Endothelial cell of hepatic sinusoid (primary cell): ENCODE measurements around the gene PCSK5.
"Not testable (repeated sequence)": the region's sequence is repeated elsewhere in the genome, so short reads cannot be mapped to it uniquely, and the experiment has no call there.

Experiments
- in situ Hi-C: cut with HindIII; loops from 2 replicates; pipeline ENCODE4 v1.10.0; 2017; ENCODE audit warnings: low sequenced_read_pairs

The PCSK5 gene

DNA sequence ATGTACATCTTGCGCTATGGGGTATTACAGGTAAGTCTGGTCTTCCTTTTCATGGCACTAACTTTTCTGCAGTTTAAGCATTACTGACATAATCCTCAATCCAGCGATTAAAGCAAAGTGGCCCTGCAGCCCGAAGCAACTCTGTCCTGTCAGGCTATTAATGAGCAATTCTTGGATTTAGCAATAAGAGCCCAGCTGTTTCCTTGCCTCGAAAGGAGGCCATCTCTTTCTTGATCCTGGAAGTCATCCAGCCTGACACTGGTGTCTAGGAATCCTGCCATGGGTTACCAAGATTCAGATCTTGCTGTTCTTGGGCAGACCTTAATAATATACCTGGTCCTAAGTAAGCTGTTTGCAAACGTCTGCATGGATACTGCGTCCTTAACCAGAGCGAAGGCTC, 401.8 kb downstream of the PCSK5 start:
- in situ Hi-C loops, result loop anchor here (25.0 kb wide), 1 partner anchor 1030 kb away; no protein-coding TSS in a partner anchor

DNA sequence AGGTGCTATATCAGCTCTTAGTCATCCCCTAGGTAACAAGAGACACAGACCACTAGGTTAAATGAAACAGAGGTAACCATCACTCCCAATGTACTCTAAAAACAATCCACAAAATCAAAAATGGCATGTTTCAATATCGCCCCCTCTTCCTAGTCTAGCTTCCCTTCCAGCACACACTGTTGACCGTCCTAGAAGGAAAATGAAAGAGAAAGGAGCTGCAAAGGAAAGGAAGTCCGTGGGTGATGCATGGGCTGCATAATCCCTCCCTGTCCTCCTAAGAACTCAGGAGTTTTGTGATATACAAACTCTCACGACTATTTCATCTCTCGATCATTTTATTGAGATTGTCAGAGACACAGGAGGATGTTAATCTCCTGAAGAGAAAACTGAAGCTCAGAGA, 402.2 kb downstream of the PCSK5 start:
- in situ Hi-C loops, result loop anchor here (25.0 kb wide), 1 partner anchor 1030 kb away; no protein-coding TSS in a partner anchor

DNA sequence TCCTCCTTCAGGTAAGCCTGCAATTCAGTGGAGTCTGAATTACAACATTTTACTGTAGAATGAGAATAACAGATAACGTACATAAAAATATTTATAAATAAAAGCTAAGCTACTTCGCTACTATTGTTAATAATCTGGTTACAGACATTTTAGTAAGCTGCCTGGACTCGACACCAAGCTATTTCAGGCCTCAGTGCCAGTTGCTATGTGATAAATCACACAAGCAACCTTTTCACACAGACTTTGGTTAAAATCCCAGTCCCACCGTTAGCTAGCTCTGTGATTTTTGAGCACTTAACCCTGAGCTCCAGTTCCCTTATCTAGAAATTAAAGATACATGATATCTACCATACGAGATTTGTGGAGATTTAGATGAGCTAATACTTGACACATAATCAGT, 403.8 kb downstream of the PCSK5 start:
- in situ Hi-C loops, result loop anchor here (25.0 kb wide), 1 partner anchor 1032 kb away; no protein-coding TSS in a partner anchor

DNA sequence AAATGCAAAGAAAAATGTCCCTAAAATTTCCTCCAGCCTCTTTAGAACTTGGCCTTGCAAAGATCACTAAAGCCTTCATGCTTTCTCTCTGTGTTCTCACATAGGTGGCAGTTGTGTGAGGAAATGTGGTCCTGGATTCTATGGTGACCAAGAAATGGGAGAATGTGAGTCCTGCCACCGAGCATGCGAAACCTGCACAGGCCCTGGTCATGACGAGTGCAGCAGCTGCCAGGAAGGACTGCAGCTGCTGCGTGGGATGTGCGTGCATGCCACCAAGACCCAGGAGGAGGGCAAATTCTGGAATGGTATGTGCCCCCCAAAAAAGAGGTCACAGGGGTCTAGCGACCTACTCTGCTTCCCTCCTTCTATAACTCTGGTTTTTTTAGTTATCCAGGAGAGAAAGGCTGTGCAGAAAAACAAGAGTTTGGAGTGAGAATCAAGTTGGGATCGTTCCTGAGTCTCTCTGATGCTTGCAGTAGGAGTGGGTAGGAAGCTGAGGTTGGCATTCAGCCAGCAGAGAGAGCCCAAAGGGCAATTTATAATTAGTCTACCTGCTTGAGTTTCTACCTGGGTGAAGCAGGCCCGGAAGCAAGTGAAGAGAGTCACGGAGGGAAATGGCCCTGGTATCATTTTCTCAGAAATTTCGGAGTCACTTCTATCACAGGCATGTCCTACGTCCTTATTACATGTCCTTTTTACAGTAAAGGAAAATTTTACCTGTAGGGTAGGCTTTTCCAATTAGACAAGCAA, 406.3 kb downstream of the PCSK5 start:
- in situ Hi-C loops, result loop anchor here (25.0 kb wide), 1 partner anchor 1034 kb away; no protein-coding TSS in a partner anchor

DNA sequence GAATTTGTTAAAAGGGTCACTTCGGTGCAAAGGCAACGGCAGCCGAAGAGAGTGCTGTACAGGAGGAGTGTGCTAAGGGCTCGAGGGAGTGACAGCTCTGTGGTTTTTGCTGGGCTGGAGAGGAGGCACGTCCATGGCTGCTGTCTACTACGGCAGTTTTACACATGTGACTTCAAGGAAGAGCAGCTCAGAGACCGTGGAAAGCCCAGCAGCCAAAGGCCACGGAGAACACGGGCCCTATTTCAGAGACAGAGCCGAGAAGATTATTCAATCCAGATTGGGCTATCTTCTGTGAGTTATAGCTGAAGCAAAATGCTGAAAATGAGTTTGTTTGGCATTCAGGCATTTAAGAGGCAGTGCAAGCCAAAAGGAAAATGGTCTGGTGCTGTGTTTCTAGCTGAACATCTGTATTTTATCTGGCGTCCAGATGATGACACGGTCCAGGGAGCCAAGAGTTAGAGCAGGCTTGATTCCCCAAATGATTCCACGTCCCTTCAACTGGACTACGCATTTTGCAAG, 407.3 kb downstream of the PCSK5 start:
- in situ Hi-C loops, result loop anchor here (25.0 kb wide), 1 partner anchor 1035 kb away; no protein-coding TSS in a partner anchor

DNA sequence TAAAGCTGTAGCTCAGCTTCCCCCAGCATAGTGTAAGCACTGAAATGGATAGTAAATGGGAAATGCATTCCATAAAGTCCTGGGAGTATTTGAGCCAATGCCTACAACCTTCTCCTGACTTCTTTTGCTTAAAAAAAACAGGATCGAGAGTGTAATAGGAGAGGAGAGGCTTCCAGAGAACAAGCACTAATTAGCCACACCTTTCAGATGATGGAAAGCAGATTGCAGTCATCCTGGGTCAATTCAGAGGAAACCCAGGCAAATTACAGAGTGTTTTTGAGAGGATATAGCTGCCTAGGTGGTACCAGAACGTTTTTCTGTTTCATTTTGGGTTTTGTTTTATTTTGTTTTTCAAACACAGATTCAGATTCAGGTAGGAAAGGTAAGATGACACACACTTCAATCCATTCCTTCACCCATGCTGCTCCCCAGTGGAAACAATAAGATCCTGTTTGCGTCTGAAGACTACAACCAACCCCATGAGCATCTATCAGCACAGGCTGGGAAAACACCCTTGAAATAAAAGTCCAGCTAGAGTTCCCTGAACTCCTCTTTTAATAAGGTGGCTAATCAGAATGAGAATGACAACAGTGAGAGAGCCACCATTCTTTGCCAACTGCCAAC, 408.2 kb downstream of the PCSK5 start:
- in situ Hi-C loops, result loop anchor here (25.0 kb wide), 1 partner anchor 1036 kb away; no protein-coding TSS in a partner anchor

DNA sequence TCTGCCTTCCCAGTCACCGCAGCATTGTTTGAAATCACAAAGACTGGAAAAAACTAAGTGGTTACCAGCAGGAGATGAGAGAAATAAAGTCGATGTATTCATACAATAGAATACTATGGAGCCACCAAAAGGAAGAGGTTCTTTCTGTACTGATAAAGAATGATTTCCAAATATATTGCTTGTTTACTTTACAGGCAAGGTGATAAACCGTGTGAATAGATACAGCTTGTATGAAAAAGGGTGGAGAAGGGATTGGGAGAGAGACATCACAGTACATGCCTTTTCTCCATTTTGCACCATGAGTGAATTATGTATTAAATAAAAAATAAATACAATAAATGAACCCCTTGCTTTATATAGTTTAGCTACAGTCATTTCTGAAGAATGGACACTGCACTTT, 412.1 kb downstream of the PCSK5 start:
- in situ Hi-C loops, result no loop called here

DNA sequence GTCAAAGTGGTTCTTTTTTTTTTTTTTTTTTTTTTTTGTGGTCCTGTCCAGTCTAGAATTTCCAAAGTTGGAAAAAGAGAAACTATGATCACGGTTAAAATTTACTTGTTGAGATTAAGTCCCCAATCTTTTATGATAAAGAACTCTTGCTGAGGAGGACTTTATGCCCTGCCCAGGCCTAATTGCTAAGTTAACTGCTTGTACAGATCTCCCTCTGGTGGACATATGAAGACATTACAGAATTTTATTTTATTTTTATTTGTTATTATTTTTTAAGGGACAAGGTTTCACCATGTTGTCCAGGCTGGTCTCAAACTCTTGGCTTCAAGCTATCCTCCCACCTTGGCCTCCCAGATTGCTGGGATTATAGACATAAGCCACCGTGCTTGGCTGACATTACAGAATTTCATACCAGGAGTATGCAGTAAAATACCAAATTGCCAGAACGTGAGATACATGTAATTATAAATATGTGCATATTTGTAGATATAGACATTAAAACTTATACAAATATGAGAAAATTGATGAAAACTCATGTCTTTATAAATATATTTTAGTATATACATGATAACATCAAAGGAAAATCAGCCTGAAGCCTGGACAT, 412.6 kb downstream of the PCSK5 start:
- in situ Hi-C loops, result no loop called here

DNA sequence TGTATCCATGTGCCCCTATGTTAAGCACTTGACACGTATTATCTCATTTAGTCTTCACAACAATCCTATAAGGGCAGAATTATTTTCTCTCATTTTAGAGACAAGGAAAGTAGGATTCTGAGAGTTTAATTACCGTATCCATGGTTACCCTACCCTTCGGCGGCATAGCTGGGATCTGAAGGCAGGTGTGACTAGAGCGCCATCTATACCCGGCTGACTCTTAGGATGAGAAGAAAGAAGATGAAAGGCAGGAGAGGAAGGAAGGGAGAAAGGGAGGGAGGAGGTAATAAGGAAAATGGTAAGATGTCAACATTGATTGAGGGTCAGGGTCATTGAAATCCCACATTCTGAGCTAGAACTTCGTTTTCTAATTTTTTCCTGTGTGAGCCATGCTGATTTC, 416.6 kb downstream of the PCSK5 start:
- in situ Hi-C loops, result not testable (repeated sequence)

DNA sequence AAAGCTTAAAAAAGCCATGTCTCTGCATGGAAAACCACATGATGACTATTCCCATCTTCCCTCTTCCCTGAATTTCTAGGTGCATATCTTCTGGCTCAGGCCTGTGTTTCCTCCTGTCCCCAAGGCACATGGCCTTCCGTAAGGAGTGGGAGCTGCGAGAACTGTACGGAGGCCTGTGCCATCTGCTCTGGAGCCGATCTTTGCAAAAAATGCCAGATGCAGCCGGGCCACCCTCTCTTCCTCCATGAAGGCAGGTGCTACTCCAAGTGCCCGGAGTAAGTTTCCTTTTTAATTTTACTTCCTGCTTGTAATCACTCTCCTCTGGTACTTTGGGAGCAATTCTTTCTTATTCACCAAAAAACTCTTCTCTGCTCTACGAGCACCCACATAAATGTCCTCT, 420.1 kb downstream of the PCSK5 start:
- in situ Hi-C loops, result no loop called here

DNA sequence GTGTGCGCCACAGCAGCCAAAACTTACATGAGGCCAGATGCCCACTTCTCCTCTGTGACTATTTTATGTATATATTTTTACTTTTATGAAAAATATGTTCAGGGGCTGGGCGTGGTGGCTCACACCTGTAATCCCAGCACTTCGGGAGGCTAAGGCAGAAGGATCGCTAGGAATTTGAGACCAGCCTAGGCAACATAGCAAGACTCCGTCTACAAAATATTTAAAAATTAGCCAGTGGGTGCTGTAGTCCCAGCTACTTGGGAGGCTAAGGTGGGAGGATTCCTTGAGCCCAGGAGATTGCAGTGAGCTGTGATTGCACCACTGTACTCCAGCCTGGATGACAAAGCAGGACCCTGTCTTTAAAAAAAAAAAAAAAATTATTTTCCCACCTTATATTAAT, 420.5 kb downstream of the PCSK5 start:
- in situ Hi-C loops, result no loop called here

DNA sequence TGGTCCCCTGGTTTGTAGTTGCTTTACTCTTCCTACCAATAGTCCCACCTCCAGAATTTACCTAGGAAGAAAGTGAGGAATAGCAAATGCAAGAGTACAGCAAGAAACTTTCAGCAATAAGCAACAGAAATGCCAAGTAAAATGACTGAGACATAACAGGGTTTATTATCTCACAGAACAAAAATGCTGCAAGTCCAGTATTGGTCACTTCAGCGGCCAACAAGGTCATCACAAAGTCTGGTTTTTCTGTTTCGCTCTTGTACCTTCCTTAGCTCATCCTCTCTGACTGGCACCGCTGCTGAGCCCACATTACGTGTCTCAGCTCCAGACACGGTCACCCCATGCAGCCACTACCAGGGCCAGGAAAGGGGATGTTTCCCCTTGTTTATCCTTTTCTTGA, 421.1 kb downstream of the PCSK5 start:
- in situ Hi-C loops, result no loop called here

DNA sequence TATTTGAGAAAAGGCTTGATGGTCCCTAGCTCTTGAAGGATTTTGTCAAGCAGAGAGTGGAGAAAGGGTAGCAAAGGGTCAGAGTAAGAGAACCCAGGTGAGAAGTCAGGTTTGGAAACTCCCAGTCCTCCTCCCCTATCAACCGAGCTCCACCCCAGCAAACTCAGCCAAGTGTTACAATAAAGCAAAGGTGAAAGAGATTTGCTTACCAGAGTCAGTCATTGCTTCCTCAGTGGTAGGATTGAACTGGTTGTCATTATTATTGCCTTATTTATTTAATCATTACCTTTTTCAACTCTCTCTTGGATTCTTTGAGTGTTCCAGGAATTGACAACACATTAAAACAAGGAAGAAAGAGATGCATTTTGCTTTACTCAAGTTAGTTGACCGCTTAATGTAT, 423.3 kb downstream of the PCSK5 start:
- in situ Hi-C loops, result no loop called here

DNA sequence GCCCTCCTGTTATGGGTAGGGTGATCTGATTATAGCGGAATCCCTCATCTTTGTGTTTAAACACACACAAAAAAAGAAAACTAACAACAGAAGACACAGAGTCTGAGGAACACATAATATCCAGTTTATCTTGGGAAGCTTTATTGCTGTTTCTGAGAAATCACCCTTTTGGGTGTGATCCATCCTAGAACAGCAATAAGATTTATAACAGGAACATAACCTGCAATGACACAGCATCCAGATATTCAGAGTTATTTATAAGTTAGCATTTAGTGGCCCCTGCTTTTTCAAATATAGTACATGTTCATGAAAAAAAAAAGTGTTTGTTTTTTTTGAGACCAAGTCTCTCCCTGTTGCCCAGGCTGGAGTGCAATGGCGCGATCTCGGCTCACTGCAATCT, 423.8 kb downstream of the PCSK5 start:
- in situ Hi-C loops, result no loop called here

DNA sequence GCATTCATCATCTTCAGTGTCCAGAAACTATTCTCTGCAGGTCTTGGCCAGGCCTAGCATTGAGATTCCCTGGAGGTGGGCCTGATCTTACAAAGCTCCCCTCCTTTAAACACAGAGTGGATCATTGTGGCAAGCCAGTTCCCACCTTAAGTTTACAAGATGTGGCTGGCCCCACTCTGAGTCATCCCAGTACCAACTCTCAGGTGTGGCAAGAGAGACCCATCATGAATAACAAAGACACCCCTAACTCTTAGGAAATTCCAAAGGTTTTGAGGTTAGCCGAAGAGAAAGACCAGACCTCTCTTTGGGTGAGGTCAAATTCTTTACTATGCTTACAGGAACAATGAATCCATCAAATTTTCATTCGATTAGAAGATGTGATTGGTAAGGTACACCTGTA, 425.6 kb downstream of the PCSK5 start:
- in situ Hi-C loops, result no loop called here

DNA sequence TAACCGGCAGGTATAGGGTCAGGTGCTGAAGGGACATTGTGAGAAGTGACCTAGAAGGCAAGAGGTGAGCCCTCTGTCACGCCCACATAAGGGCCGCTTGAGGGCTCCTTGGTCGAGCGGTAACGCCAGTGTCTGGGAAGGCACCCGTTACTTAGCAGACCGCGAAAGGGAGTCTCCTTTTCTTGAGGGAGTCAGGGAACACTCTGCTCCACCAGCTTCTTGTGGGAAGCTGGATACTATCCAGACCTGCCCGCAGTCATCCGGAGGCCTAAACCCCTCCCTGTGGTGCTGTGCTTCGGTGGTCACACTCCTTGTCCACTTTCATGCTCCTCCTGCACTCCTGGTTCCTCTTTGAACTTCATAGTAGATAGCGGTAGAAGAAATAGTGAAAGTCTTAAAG, 429.0 kb downstream of the PCSK5 start:
- in situ Hi-C loops, result not testable (repeated sequence)

DNA sequence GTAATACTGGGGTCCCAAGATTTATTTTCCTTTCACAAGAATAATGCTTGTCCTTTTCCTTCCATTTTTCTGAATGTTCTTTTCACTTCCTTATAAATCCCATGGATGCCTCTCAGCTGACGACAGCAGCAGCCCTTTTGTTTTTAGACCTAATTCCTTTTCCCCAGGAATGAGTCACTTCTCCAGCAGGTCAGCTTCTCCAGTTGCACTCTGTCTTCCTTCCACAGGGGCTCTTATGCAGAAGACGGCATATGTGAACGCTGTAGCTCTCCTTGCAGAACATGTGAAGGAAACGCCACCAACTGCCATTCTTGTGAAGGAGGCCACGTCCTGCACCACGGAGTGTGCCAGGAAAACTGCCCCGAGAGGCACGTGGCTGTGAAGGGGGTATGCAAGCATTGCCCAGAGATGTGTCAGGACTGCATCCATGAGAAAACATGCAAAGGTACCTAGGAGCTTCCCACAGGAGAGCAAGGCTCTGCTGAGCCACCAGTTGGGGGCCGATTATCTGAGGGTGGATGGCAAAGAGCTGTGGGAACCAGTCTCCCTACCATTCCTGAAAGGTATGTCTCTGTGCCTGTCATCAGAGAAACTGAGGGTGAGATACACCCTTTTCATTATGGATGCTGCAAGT, 430.8 kb downstream of the PCSK5 start:
- in situ Hi-C loops, result no loop called here

DNA sequence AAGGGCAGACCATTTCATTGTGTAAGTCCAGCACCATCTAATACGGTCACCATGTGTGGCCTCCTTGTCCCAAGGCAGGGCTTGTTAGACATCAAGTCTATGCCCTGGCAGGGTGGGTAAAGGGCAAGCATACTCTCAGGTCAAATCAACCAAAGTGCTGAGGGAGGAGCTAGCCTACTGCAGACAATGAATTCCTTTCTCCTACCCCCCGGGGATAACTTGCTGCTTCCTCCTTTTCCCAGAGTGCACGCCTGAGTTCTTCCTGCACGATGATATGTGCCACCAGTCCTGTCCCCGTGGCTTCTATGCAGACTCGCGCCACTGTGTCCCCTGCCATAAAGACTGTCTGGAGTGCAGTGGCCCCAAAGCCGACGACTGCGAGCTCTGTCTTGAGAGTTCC, 432.3 kb downstream of the PCSK5 start:
- in situ Hi-C loops, result no loop called here

DNA sequence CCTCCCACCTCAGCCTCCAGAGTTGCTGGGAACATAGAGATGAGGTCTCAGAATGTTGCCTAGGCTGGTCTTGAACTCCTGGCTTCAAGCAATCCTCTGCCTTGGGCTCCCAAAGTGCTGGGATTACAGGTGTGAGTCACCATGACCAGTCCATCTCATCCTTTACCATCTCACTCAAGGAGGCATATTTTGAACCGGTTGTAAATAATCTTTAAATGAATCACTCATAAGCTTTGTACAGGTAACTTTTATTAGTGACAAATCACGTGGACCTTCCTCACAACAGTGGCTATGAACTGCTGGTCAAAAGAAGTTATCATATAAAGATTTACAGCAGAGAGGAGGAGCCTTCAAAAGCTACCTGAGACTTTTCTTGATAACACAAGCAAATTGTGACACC, 433.0 kb downstream of the PCSK5 start:
- in situ Hi-C loops, result no loop called here

DNA sequence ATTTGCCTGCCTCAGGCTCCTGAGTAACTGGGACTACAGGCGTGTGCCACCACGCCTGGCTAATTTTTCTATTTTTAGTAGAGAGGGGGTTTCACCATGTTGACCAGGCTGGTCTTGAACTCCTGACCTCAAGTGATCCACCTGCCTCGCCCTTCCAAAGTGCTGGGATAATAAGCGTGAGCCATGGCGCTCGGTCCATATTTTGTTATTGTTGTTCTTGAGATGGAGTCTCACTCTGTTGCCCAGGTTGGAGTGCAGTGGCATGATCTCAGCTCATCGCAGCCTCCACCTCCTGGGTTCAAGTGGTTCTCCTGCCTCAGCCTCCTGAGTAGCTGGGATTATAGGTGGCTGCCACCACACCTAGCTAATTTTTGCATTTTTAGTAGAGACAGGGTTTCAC, 433.6 kb downstream of the PCSK5 start:
- in situ Hi-C loops, result not testable (repeated sequence)

DNA sequence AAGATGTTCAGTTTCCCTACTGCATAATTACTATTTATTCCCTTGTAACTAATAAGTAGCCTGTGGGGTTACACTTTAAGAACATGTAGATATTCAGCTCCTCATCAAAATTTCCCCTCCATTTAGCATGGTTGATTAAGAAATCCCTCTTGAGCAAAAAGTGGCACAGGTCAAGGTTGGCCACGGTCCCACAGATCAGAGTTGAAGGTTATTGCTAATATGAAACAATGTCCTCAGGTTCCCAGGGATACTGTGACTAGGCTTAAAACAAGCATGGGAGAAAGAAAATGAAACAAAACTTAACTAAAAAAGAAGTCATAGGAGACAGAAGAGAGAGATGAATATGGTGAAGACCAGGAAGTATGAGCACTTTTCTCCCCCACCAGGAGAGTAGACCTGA, 439.6 kb downstream of the PCSK5 start:
- in situ Hi-C loops, result no loop called here
